ENCODE measurements around the gene WDR6. TPM values are rescaled to one million over a fixed set of nuclear protein-coding genes. Genes with fewer than 3 reads are reported as not detected.

WDR6 gene
- total RNA-seq, 1 experiment from 2014 or later, result 213 TPM

DNA sequence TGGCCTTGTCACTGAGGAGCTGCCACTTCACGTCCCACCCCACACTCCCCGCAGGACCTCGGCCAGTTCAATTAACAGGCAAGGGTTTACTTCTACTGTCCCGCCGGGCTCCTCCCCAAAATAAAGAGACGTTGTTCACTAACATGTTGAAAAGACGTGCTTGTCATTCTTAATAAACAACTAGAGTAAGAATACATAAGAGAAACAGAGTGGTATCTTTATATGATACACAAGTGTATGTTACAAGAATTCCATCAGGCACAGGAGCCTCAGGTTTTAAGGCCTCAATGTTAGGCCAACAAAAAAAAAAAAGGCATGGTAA, 22.3 kb downstream of the WDR6 start:
- Mint-ChIP-seq H3K4me1 (peaks cover 17% of the 10 kb centered on the region), H3K27ac (peak overlapping the region; percentile 92), H3K4me3 (peak overlapping the region; percentile 90), H3K27me3 (ENCODE audit: low read depth) (no peaks in the 10 kb centered on the region), H3K9me3 (no peaks in the 10 kb centered on the region), H3K36me3 (peaks cover 57% of the 10 kb centered on the region)
- no peak for ATAC-seq
- TF ChIP-seq, protein P1, sequence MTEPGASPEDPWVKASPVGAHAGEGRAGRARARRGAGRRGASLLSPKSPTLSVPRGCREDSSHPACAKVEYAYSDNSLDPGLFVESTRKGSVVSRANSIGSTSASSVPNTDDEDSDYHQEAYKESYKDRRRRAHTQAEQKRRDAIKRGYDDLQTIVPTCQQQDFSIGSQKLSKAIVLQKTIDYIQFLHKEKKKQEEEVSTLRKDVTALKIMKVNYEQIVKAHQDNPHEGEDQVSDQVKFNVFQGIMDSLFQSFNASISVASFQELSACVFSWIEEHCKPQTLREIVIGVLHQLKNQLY (CRISPR knock-in tag; IDR thresholded peaks at IDR 0.05), result no peak
- no peak for TF ChIP-seq ESRRA (CRISPR knock-in tag; IDR thresholded peaks at IDR 0.05; ENCODE audit: borderline replicate concordance)
- no peak for TF ChIP-seq ETV6 (CRISPR knock-in tag; IDR thresholded peaks at IDR 0.05)
- no peak for TF ChIP-seq HMGA2 (CRISPR knock-in tag; IDR thresholded peaks at IDR 0.05)
- TF ChIP-seq CBFB (CRISPR knock-in tag; IDR thresholded peaks at IDR 0.05; ENCODE audit: low read depth), result no peak
- TF ChIP-seq, protein P2, sequence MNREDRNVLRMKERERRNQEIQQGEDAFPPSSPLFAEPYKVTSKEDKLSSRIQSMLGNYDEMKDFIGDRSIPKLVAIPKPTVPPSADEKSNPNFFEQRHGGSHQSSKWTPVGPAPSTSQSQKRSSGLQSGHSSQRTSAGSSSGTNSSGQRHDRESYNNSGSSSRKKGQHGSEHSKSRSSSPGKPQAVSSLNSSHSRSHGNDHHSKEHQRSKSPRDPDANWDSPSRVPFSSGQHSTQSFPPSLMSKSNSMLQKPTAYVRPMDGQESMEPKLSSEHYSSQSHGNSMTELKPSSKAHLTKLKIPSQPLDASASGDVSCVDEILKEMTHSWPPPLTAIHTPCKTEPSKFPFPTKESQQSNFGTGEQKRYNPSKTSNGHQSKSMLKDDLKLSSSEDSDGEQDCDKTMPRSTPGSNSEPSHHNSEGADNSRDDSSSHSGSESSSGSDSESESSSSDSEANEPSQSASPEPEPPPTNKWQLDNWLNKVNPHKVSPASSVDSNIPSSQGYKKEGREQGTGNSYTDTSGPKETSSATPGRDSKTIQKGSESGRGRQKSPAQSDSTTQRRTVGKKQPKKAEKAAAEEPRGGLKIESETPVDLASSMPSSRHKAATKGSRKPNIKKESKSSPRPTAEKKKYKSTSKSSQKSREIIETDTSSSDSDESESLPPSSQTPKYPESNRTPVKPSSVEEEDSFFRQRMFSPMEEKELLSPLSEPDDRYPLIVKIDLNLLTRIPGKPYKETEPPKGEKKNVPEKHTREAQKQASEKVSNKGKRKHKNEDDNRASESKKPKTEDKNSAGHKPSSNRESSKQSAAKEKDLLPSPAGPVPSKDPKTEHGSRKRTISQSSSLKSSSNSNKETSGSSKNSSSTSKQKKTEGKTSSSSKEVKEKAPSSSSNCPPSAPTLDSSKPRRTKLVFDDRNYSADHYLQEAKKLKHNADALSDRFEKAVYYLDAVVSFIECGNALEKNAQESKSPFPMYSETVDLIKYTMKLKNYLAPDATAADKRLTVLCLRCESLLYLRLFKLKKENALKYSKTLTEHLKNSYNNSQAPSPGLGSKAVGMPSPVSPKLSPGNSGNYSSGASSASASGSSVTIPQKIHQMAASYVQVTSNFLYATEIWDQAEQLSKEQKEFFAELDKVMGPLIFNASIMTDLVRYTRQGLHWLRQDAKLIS (CRISPR knock-in tag; IDR thresholded peaks at IDR 0.05; ENCODE audit: borderline replicate concordance), result no peak
- TF ChIP-seq, protein P3, sequence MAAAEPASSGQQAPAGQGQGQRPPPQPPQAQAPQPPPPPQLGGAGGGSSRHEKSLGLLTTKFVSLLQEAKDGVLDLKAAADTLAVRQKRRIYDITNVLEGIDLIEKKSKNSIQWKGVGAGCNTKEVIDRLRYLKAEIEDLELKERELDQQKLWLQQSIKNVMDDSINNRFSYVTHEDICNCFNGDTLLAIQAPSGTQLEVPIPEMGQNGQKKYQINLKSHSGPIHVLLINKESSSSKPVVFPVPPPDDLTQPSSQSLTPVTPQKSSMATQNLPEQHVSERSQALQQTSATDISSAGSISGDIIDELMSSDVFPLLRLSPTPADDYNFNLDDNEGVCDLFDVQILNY (CRISPR knock-in tag; IDR thresholded peaks at IDR 0.05), result peak; percentile 4; the same call in 1 of the 2 replicates
- peak; percentile 7 for TF ChIP-seq ATF1 (CRISPR knock-in tag; IDR thresholded peaks at IDR 0.05)
- TF ChIP-seq, protein P4, sequence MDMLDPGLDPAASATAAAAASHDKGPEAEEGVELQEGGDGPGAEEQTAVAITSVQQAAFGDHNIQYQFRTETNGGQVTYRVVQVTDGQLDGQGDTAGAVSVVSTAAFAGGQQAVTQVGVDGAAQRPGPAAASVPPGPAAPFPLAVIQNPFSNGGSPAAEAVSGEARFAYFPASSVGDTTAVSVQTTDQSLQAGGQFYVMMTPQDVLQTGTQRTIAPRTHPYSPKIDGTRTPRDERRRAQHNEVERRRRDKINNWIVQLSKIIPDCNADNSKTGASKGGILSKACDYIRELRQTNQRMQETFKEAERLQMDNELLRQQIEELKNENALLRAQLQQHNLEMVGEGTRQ (CRISPR knock-in tag; IDR thresholded peaks at IDR 0.05), result 0 out of 2 replicates have a peak, but pooled peaks have one; percentile 2
- no peak for TF ChIP-seq ZBTB21 (CRISPR knock-in tag; IDR thresholded peaks at IDR 0.05; ENCODE audit: borderline replicate concordance)
- TF ChIP-seq GABPB1 (CRISPR knock-in tag; IDR thresholded peaks at IDR 0.05), result no peak
- TF ChIP-seq, protein P5, sequence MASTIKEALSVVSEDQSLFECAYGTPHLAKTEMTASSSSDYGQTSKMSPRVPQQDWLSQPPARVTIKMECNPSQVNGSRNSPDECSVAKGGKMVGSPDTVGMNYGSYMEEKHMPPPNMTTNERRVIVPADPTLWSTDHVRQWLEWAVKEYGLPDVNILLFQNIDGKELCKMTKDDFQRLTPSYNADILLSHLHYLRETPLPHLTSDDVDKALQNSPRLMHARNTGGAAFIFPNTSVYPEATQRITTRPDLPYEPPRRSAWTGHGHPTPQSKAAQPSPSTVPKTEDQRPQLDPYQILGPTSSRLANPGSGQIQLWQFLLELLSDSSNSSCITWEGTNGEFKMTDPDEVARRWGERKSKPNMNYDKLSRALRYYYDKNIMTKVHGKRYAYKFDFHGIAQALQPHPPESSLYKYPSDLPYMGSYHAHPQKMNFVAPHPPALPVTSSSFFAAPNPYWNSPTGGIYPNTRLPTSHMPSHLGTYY (CRISPR knock-in tag; IDR thresholded peaks at IDR 0.05), result no peak
- no peak for TF ChIP-seq NFE2L1 (CRISPR knock-in tag; IDR thresholded peaks at IDR 0.05)
- no peak for TF ChIP-seq GRHL2 (CRISPR knock-in tag; IDR thresholded peaks at IDR 0.05; ENCODE audit: insufficient replicate concordance, severe bottlenecking)
- no peak for TF ChIP-seq CREM (CRISPR knock-in tag; IDR thresholded peaks at IDR 0.05)
- TF ChIP-seq NFATC4 (CRISPR knock-in tag; IDR thresholded peaks at IDR 0.05), result no peak
- no peak for TF ChIP-seq EMX1 (CRISPR knock-in tag; IDR thresholded peaks at IDR 0.05)
- TF ChIP-seq FOXK1 (CRISPR knock-in tag; IDR thresholded peaks at IDR 0.05), result no peak
- no peak for TF ChIP-seq ZNF219 (CRISPR knock-in tag; IDR thresholded peaks at IDR 0.05; ENCODE audit: borderline replicate concordance)
- TF ChIP-seq NR1H2 (CRISPR knock-in tag; IDR thresholded peaks at IDR 0.05), result no peak
- TF ChIP-seq ZNF121 (CRISPR knock-in tag; IDR thresholded peaks at IDR 0.05), result no peak
- no peak for TF ChIP-seq KAT7 (CRISPR knock-in tag; IDR thresholded peaks at IDR 0.05; ENCODE audit: borderline replicate concordance)
- TF ChIP-seq, protein P6, sequence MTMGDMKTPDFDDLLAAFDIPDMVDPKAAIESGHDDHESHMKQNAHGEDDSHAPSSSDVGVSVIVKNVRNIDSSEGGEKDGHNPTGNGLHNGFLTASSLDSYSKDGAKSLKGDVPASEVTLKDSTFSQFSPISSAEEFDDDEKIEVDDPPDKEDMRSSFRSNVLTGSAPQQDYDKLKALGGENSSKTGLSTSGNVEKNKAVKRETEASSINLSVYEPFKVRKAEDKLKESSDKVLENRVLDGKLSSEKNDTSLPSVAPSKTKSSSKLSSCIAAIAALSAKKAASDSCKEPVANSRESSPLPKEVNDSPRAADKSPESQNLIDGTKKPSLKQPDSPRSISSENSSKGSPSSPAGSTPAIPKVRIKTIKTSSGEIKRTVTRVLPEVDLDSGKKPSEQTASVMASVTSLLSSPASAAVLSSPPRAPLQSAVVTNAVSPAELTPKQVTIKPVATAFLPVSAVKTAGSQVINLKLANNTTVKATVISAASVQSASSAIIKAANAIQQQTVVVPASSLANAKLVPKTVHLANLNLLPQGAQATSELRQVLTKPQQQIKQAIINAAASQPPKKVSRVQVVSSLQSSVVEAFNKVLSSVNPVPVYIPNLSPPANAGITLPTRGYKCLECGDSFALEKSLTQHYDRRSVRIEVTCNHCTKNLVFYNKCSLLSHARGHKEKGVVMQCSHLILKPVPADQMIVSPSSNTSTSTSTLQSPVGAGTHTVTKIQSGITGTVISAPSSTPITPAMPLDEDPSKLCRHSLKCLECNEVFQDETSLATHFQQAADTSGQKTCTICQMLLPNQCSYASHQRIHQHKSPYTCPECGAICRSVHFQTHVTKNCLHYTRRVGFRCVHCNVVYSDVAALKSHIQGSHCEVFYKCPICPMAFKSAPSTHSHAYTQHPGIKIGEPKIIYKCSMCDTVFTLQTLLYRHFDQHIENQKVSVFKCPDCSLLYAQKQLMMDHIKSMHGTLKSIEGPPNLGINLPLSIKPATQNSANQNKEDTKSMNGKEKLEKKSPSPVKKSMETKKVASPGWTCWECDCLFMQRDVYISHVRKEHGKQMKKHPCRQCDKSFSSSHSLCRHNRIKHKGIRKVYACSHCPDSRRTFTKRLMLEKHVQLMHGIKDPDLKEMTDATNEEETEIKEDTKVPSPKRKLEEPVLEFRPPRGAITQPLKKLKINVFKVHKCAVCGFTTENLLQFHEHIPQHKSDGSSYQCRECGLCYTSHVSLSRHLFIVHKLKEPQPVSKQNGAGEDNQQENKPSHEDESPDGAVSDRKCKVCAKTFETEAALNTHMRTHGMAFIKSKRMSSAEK (CRISPR knock-in tag; IDR thresholded peaks at IDR 0.05; ENCODE audit: borderline replicate concordance), result no peak
- TF ChIP-seq IRF2 (CRISPR knock-in tag; IDR thresholded peaks at IDR 0.05; ENCODE audit: borderline replicate concordance, low read depth), result no peak
- TF ChIP-seq, protein P7, sequence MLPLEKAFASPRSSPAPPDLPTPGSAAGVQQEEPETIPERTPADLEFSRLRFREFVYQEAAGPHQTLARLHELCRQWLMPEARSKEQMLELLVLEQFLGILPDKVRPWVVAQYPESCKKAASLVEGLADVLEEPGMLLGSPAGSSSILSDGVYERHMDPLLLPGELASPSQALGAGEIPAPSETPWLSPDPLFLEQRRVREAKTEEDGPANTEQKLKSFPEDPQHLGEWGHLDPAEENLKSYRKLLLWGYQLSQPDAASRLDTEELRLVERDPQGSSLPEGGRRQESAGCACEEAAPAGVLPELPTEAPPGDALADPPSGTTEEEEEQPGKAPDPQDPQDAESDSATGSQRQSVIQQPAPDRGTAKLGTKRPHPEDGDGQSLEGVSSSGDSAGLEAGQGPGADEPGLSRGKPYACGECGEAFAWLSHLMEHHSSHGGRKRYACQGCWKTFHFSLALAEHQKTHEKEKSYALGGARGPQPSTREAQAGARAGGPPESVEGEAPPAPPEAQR (CRISPR knock-in tag; IDR thresholded peaks at IDR 0.05), result no peak
- CTCF ChIA-PET, result interaction anchor here (0.6 to 1.7 kb wide), 7 partner anchors 16 to 594 kb away, joined by 3 to 9 read pairs (median 6); partner anchors contain the start of genes KLHDC8B, QRICH1 and USP4
- POLR2A ChIA-PET, result interaction anchor here (0.6 to 1.9 kb wide), 10 partner anchors 9 to 104 kb away, joined by 3 to 23 read pairs (median 4); partner anchors contain the start of genes DALRD3, QRICH1 and WDR6
- no peak for DNase-seq (ENCODE audit: low spot score)
